ENCODE results near the gene SVEP1.

DNA sequence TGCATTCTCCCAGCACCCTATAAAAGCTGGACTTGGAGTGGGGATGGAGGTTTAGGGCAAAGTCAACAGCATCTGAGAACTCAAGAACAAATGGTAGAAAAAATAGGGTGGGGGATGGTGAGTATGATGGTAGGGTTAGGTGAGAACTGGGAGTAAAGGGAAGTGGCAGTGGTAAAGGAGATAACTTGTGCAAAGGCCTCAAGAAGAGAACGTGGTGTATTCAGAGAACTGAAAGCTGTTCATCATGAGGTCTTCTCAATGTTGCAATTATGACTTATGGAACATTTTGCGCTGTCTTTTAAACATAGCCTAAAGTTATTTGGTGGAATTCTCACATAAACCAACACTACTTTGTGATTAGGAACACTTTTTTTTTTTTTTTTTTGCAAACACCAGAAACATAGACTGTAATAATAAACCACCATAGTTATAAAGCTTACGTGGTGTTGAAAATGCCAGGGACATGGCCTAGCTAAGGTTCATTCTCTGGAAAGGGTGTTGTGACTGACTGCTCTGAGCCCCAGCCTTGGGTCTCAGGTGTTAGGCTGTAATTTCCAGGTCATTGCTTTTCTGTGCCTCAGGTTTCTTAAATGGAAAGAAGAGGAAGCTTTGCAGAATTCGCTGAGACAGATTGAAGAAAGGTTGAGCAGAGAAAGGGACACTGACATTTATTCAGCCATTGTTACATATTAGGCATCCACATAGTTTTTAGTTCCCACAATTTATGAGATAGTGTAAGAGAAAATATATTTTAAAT lies 222.7 kb downstream of the SVEP1 start:
- TF ChIP-seq CTCF (conservative IDR thresholded peaks at IDR 0.05; ENCODE audit: low read depth in 2 of 2) (no peak), POLR2AphosphoS5 (IDR thresholded peaks at IDR 0.05; ENCODE audit: low read depth) (no peak), JUNB (IDR thresholded peaks at IDR 0.05; ENCODE audit: unreplicated experiment) (no peak)
- TF ChIP-seq, protein P1, sequence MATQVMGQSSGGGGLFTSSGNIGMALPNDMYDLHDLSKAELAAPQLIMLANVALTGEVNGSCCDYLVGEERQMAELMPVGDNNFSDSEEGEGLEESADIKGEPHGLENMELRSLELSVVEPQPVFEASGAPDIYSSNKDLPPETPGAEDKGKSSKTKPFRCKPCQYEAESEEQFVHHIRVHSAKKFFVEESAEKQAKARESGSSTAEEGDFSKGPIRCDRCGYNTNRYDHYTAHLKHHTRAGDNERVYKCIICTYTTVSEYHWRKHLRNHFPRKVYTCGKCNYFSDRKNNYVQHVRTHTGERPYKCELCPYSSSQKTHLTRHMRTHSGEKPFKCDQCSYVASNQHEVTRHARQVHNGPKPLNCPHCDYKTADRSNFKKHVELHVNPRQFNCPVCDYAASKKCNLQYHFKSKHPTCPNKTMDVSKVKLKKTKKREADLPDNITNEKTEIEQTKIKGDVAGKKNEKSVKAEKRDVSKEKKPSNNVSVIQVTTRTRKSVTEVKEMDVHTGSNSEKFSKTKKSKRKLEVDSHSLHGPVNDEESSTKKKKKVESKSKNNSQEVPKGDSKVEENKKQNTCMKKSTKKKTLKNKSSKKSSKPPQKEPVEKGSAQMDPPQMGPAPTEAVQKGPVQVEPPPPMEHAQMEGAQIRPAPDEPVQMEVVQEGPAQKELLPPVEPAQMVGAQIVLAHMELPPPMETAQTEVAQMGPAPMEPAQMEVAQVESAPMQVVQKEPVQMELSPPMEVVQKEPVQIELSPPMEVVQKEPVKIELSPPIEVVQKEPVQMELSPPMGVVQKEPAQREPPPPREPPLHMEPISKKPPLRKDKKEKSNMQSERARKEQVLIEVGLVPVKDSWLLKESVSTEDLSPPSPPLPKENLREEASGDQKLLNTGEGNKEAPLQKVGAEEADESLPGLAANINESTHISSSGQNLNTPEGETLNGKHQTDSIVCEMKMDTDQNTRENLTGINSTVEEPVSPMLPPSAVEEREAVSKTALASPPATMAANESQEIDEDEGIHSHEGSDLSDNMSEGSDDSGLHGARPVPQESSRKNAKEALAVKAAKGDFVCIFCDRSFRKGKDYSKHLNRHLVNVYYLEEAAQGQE (IDR thresholded peaks at IDR 0.05; ENCODE audit: unreplicated experiment): no peak
